GM18526 (cell line): ENCODE data around the gene PCBP3.

Source experiments
- POLR2A ChIP-seq: IDR thresholded peaks from 3 replicates; pipeline ENCODE4 v1.6.1; 2011; ENCODE audit not compliant: insufficient read length; ENCODE audit errors: extremely low read depth

The PCBP3 gene

GRCh38 chr21:45880097-45881068, 236.9 kb downstream of the PCBP3 start:
- no peak for TF ChIP-seq POLR2A

- no peak for TF ChIP-seq POLR2A
Observed at GRCh38 chr21:45882645-45883044, 239.1 kb downstream of the PCBP3 start.

- TF ChIP-seq POLR2A: no peak
Observed at GRCh38 chr21:45883090-45883489, 239.6 kb downstream of the PCBP3 start.

GRCh38 chr21:45885597-45885929, 242.0 kb downstream of the PCBP3 start:
- TF ChIP-seq POLR2A: no peak

GRCh38 chr21:45886610-45887026, 243.1 kb downstream of the PCBP3 start:
- no peak for TF ChIP-seq POLR2A

GRCh38 chr21:45887120-45887611, 243.6 kb downstream of the PCBP3 start:
- TF ChIP-seq POLR2A: no peak

- TF ChIP-seq POLR2A: no peak
Observed at GRCh38 chr21:45887788-45888187, 244.3 kb downstream of the PCBP3 start.

- TF ChIP-seq POLR2A: no peak
Observed at GRCh38 chr21:45888386-45889009, 245.0 kb downstream of the PCBP3 start.

- TF ChIP-seq POLR2A: no peak
Observed at GRCh38 chr21:45889256-45889655, 245.7 kb downstream of the PCBP3 start.

GRCh38 chr21:45889961-45890360, 246.4 kb downstream of the PCBP3 start:
- no peak for TF ChIP-seq POLR2A

- TF ChIP-seq POLR2A: no peak
Observed at GRCh38 chr21:45891388-45892155, 248.0 kb downstream of the PCBP3 start.

GRCh38 chr21:45892156-45892915, 248.8 kb downstream of the PCBP3 start:
- TF ChIP-seq POLR2A: no peak

GRCh38 chr21:45892916-45893739, 249.6 kb downstream of the PCBP3 start:
- TF ChIP-seq POLR2A: no peak
